Effector CD4-positive, alpha-beta T cell (primary cell): ENCODE results near the gene RGS19.
A peak's percentile ranks its signal among the peaks of the same experiment; 100 is the strongest.

Experiments used
- DNase-seq: peaks from one replicate; pipeline ENCODE4 v3.0.0-alpha.2; 2020

RGS19 gene

GRCh38 chr20:64107736-64108457, 28.6 kb upstream of the RGS19 start:
- no peak for DNase-seq

- DNase-seq: no peak
Measured at GRCh38 chr20:64106981-64107735, 27.8 kb upstream of the RGS19 start, which contains the start of gene NPBWR2. TSS of gene NPBWR2 (minus strand) at chr20:64107565. CDS start at chr20:64106831, 734 bp downstream.

- DNase-seq: no peak
Measured at GRCh38 chr20:64106435-64106961, 27.2 kb upstream of the RGS19 start.

GRCh38 chr20:64105846-64106434, 26.6 kb upstream of the RGS19 start:
- no peak for DNase-seq

GRCh38 chr20:64104667-64105451, 25.5 kb upstream of the RGS19 start:
- DNase-seq: no peak

GRCh38 chr20:64103871-64104666, 24.8 kb upstream of the RGS19 start:
- no peak for DNase-seq

- DNase-seq: no peak
Measured at GRCh38 chr20:64102647-64103354, 23.5 kb upstream of the RGS19 start.

- DNase-seq: peak; percentile 57
Measured at GRCh38 chr20:64101731-64102621, 22.7 kb upstream of the RGS19 start.

GRCh38 chr20:64100946-64101688, 21.8 kb upstream of the RGS19 start:
- no peak for DNase-seq

- DNase-seq: no peak
Measured at GRCh38 chr20:64100566-64100888, 21.2 kb upstream of the RGS19 start.

- no peak for DNase-seq
Measured at GRCh38 chr20:64099880-64100565, 20.7 kb upstream of the RGS19 start.

GRCh38 chr20:64099086-64099786, 19.9 kb upstream of the RGS19 start:
- no peak for DNase-seq

- no peak for DNase-seq
Measured at GRCh38 chr20:64098471-64099013, 19.2 kb upstream of the RGS19 start.

- DNase-seq: no peak
Measured at GRCh38 chr20:64096535-64096934, 17.2 kb upstream of the RGS19 start.

- DNase-seq: no peak
Measured at GRCh38 chr20:64095927-64096326, 16.6 kb upstream of the RGS19 start.

- no peak for DNase-seq
Measured at GRCh38 chr20:64095455-64095854, 16.1 kb upstream of the RGS19 start.

- no peak for DNase-seq
Measured at GRCh38 chr20:64093013-64093503, 13.7 kb upstream of the RGS19 start.
